HG03066 (cell line): Measurements from ENCODE around the gene VPS33B.

Source experiments
- ATAC-seq: cut with Tn5 transposase; IDR thresholded peaks from one replicate; pipeline ENCODE4 v1.9.1; 2021; ENCODE audit warnings: low read depth; ENCODE audit not compliant: unreplicated experiment

The VPS33B gene

DNA sequence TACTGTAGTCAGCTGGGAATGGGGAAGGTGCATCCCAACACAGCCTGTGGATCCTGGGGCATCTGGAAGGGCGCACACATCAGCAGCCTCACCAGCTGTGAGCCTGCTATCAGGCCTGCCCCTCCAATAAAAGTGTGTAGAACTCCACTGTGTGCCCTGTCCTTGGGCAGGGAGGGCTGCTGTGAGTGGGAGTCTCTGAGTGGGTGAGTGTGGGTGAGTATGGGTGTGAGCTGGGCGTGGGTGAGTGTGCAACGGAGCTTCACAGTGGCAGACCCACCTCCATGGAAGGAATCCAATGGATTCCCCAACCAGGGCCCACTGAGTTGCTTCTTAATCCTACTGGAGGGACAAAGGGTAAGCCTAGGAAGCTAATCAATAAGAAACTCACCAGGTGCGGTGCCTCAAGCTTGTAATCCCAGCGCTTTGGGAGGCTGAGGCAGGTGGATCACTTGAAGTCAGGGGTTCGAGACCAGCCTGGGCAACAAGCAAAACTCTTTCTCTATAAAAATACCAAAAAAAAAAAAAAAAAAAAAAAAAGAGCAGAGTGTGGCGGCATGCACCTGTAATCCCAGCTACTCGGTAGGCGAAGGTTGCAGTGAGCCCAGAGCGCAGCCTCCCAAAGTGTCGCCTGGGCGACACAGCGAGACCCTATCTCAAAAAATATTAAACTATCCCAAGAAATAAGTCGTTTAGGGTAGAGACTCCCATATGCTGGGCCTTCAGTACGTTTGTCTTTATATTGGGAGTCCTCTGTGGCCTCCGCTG, 68.3 kb downstream of the VPS33B start:
- no peak for ATAC-seq

- no peak for ATAC-seq
Measured at GRCh38 chr15:90952901-90953677, 69.3 kb downstream of the VPS33B start.

GRCh38 chr15:90950676-90951075, 71.7 kb downstream of the VPS33B start:
- no peak for ATAC-seq

DNA sequence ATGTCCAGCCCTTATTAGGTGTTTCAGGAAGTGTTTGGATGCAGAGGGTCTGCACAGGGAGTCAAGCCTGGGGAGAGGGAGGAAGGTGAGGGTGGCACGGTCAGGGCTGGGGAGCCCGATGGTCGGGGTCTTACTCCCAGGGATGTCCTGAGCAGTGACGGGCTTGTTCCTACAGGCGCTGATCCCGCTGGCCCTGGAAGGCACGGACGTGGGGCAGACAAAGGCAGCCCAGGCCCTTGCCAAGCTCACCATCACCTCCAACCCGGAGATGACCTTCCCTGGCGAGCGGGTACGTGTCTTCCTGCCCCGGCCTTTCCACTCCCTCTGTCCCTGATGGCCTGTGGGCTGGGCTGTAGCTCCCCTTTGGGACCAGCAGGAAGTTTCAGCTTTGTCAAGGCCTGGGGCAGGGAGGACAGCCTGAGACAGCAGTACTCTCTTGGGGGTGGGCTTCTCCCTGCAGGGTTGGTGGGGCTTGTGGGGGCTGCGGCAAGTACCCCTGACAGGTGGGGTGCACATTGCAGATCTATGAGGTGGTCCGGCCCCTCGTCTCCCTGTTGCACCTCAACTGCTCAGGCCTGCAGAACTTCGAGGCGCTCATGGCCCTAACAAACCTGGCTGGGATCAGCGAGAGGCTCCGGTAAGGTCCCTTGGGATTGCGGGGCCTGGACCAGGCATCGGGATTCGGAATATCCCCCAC, 72.3 kb downstream of the VPS33B start:
- ATAC-seq, result no peak
